ENCODE results near the gene WBP1. TPM values are rescaled to one million over a fixed set of nuclear protein-coding genes. Genes with fewer than 3 reads are reported as not detected.
"Not testable (repeated sequence)": the region's sequence is repeated elsewhere in the genome, so short reads cannot be mapped to it uniquely, and the experiment has no call there.

WBP1 gene
- total RNA-seq, 1 donor from 2014 or later = 109 TPM

DNA sequence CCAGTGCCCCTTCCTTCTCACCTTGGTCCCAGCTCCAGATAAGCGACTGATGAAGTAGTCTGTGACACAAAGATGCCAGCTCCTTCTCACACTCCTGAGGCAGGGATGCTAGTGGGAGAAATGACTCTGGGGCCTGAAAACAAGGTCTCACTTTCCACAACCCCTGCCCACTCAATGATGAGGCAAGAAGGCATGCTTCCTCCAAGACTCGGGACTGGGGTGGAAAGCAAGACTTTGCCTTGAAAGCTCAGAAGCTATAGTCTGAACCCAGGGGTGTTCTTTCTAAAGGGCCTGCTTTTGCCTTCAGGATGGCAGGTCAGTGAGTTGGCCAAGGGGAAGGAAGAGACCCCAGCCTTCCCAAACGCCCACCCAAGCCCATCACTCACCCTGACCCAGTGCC lies 23.2 kb downstream of the WBP1 start:
- DNase-seq = no peak
- H3K27ac Mint-ChIP-seq (ENCODE audit: unreplicated experiment) = no peak overlapping the region
- peaks cover 15% of the 10 kb centered on the region for H3K27me3 Mint-ChIP-seq (ENCODE audit: unreplicated experiment)
- TF ChIP-seq, protein P1, sequence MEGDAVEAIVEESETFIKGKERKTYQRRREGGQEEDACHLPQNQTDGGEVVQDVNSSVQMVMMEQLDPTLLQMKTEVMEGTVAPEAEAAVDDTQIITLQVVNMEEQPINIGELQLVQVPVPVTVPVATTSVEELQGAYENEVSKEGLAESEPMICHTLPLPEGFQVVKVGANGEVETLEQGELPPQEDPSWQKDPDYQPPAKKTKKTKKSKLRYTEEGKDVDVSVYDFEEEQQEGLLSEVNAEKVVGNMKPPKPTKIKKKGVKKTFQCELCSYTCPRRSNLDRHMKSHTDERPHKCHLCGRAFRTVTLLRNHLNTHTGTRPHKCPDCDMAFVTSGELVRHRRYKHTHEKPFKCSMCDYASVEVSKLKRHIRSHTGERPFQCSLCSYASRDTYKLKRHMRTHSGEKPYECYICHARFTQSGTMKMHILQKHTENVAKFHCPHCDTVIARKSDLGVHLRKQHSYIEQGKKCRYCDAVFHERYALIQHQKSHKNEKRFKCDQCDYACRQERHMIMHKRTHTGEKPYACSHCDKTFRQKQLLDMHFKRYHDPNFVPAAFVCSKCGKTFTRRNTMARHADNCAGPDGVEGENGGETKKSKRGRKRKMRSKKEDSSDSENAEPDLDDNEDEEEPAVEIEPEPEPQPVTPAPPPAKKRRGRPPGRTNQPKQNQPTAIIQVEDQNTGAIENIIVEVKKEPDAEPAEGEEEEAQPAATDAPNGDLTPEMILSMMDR (IDR thresholded peaks at IDR 0.05; ENCODE audit: partially characterized antibody, unreplicated experiment) = no peak
- peak overlapping the region; percentile 98 for H3K4me3 Mint-ChIP-seq (ENCODE audit: unreplicated experiment)
- no peaks in the 10 kb centered on the region for H3K4me1 Mint-ChIP-seq (ENCODE audit: low read depth, unreplicated experiment)
- peaks cover 9% of the 10 kb centered on the region for H3K9me3 Mint-ChIP-seq (ENCODE audit: unreplicated experiment)
- H3K36me3 Mint-ChIP-seq (ENCODE audit: unreplicated experiment) = no peaks in the 10 kb centered on the region

GRCh38 chr2:74481961-74482800 lies 23.9 kb downstream of the WBP1 start:
- Mint-ChIP-seq H3K27me3 (ENCODE audit: unreplicated experiment) (peaks cover 12% of the 10 kb centered on the region), H3K36me3 (ENCODE audit: unreplicated experiment) (no peaks in the 10 kb centered on the region), H3K4me1 (ENCODE audit: low read depth, unreplicated experiment) (no peaks in the 10 kb centered on the region), H3K27ac (ENCODE audit: unreplicated experiment) (peak overlapping the region; percentile 99), H3K9me3 (ENCODE audit: unreplicated experiment) (peaks cover 9% of the 10 kb centered on the region), H3K4me3 (ENCODE audit: unreplicated experiment) (peak overlapping the region; percentile 98)
- peak; percentile 66 for DNase-seq
- TF ChIP-seq, protein P1 (IDR thresholded peaks at IDR 0.05; ENCODE audit: partially characterized antibody, unreplicated experiment) = no peak

DNA sequence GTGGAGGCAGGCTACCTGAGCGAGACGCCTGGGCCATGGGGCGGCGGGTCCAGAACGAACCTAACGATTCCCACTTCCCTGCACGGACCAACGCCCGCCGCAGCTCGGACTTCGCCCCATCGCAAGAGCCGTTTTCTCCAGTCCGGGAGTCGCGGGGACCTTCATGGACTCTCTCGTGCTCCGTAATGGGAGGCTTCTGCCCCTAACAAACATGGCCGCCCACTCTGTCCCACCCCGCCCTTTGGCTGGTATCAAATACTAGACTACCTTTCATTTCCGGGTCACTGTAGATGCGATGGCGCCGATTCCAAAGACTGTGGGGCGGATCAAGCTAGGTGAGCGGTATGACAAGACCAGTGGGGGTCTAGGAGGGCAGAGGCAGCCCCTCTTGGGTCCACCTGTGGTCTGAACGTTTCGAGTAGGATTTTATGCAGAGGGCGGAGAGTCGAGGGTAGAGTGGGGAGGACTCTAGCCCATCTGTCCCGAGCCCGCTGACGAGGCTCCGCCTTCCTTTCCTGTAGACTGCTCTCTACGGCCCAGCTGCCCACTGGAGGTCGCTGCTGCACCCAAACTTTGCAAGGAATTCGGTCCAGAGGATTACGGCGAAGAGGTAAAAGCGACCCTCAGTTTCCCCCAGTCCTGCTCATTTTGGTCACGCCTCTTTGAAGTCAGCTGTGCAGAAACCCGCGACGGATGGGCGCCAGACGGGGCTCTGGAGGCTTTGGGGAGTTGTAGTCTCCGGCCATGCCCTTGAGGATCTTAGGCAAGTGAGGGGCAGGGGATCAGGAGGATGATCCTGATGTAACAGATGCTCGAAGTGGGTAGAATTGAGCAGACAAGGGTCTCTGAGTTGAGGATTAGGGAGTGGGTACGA lies 24.8 kb downstream of the WBP1 start, which contains the start of the genes CCDC142 and TTC31:
CCDC142 (minus strand) TSS at position 198 of the 874 bp plus-strand sequence; CDS start at position 37, 161 bp downstream.
TTC31 (plus strand) TSS at position 281 of the 874 bp plus-strand sequence; CDS start at position 296, 15 bp downstream.
- DNase-seq = peak; percentile 93
- peaks cover 7% of the 10 kb centered on the region for H3K9me3 Mint-ChIP-seq (ENCODE audit: unreplicated experiment)
- peak within 1 kb of the TSS; percentile 99 for H3K27ac Mint-ChIP-seq (ENCODE audit: unreplicated experiment)
- H3K4me3 Mint-ChIP-seq (ENCODE audit: unreplicated experiment) = peak within 1 kb of the TSS; percentile 98
- TF ChIP-seq, protein P1 (IDR thresholded peaks at IDR 0.05; ENCODE audit: partially characterized antibody, unreplicated experiment) = peak; percentile 59
- H3K4me1 Mint-ChIP-seq (ENCODE audit: low read depth, unreplicated experiment) = no peaks in the 10 kb centered on the region
- peaks cover 12% of the 10 kb centered on the region for H3K27me3 Mint-ChIP-seq (ENCODE audit: unreplicated experiment)
- no peaks in the 10 kb centered on the region for H3K36me3 Mint-ChIP-seq (ENCODE audit: unreplicated experiment)

- DNase-seq; H3K36me3 Mint-ChIP-seq (ENCODE audit: unreplicated experiment); H3K9me3 Mint-ChIP-seq (ENCODE audit: unreplicated experiment); H3K4me1 Mint-ChIP-seq (ENCODE audit: low read depth, unreplicated experiment): not testable (repeated sequence)
- Mint-ChIP-seq H3K4me3 (ENCODE audit: unreplicated experiment) (peak overlapping the region; percentile 98), H3K27me3 (ENCODE audit: unreplicated experiment) (peaks cover 12% of the 10 kb centered on the region), H3K27ac (ENCODE audit: unreplicated experiment) (peak overlapping the region; percentile 99)
Measured at GRCh38 chr2:74483675-74484164, 25.5 kb downstream of the WBP1 start.

- TF ChIP-seq, protein P1 (IDR thresholded peaks at IDR 0.05; ENCODE audit: partially characterized antibody, unreplicated experiment) = no peak
- Mint-ChIP-seq H3K36me3 (ENCODE audit: unreplicated experiment) (no peaks in the 10 kb centered on the region), H3K4me3 (ENCODE audit: unreplicated experiment) (no peak overlapping the region), H3K9me3 (ENCODE audit: unreplicated experiment) (peaks cover 7% of the 10 kb centered on the region), H3K27me3 (ENCODE audit: unreplicated experiment) (peaks cover 14% of the 10 kb centered on the region), H3K4me1 (ENCODE audit: low read depth, unreplicated experiment) (no peaks in the 10 kb centered on the region), H3K27ac (ENCODE audit: unreplicated experiment) (no peak overlapping the region)
- no peak for DNase-seq
Measured at GRCh38 chr2:74486141-74486540, 27.9 kb downstream of the WBP1 start.

Measured in glutamatergic neuron (in vitro differentiated cells).